ENCODE measurements around the gene RNF217.
A peak's percentile ranks its signal among the peaks of the same experiment; 100 is the strongest.
"Not testable (repeated sequence)": the region's sequence is repeated elsewhere in the genome, so short reads cannot be mapped to it uniquely, and the experiment has no call there.

The RNF217 gene

DNA sequence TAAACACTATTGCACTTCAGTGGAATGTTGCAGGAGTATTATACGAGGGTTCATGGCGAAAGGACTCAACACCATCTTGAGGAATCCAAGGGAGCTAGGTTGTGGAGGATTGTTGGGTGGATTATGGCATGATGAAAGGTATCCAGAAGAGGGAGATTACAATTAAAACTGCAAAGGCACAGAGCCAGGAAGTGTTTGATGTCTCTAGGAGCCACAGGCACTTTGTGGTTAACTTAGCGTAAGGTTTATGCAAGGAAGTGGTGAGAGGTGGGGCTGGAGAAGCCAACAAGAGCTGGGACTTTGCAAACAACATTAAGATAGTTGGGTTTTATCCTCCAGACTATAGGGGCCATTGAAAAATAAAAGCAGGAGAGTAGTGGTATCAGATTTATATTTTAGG, 104.7 kb downstream of the RNF217 start:
- Histone ChIP-seq H3K4me1 (ENCODE audit: control insufficient read depth, insufficient read depth, low read length) (no peaks in the 10 kb centered on the region), H3K9ac (ENCODE audit: low read length) (no peak overlapping the region), H3K27me3 (replicated peaks; ENCODE audit: control insufficient read depth, insufficient read depth, low read length) (no peaks in the 10 kb centered on the region), H3K4me3 (ENCODE audit: low read length) (no peak overlapping the region), H3K36me3 (ENCODE audit: control insufficient read depth, insufficient read depth, low read length, severe bottlenecking) (peaks cover 19% of the 10 kb centered on the region), H3K9me3 (ENCODE audit: control insufficient read depth, low read length) (no peaks in the 10 kb centered on the region)
- DNase-seq (ENCODE audit: low read depth), result no peak

DNA sequence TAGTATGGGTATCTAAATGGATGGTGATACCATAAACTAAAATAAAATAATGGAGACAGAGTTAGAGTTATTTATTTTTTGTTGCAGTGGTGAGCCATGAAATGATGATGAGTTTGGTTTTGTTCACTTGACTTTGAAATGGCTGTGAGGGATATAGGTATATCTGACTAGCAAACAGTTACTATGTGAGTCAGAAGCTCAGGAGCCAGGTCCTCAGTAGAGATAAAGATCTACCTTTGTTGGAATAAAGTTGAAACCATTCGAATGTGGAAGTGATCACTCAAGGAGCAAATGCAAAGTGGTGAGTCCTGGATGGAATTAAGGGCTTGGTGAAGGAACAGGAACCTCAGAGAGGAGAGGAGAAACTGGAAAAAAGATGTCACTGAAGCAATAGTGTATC, 105.3 kb downstream of the RNF217 start:
- no peak for DNase-seq (ENCODE audit: low read depth)
- Histone ChIP-seq H3K4me1 (ENCODE audit: control insufficient read depth, insufficient read depth, low read length) (no peaks in the 10 kb centered on the region), H3K4me3 (ENCODE audit: low read length) (no peak overlapping the region), H3K9ac (ENCODE audit: low read length) (no peak overlapping the region), H3K27me3 (replicated peaks; ENCODE audit: control insufficient read depth, insufficient read depth, low read length) (no peaks in the 10 kb centered on the region), H3K36me3 (ENCODE audit: control insufficient read depth, insufficient read depth, low read length, severe bottlenecking) (peaks cover 19% of the 10 kb centered on the region), H3K9me3 (ENCODE audit: control insufficient read depth, low read length) (no peaks in the 10 kb centered on the region)

DNA sequence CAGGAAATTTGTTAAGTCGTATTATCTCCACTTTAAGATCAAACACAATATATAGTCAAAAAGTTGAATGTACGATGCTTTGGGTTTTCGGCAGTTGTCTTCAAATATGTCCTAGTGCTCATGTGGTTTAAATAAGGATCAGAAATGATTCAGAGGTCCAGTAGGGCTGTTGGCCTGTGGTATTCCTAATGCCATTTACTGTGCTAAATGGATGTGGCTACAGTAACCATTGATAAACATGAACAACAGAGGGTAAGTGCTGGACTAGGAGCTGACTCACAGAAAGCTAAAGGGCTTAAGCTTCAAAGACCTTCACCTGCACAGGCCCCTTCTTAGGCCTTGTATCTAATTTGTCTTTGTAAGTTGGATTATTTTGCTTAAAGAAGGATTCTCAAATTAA, 110.8 kb downstream of the RNF217 start:
- Histone ChIP-seq H3K27me3 (replicated peaks; ENCODE audit: control insufficient read depth, insufficient read depth, low read length) (no peaks in the 10 kb centered on the region), H3K4me3 (ENCODE audit: low read length) (no peak overlapping the region), H3K4me1 (ENCODE audit: control insufficient read depth, insufficient read depth, low read length) (no peaks in the 10 kb centered on the region), H3K36me3 (ENCODE audit: control insufficient read depth, insufficient read depth, low read length, severe bottlenecking) (peaks cover 29% of the 10 kb centered on the region), H3K9ac (ENCODE audit: low read length) (no peak overlapping the region), H3K9me3 (ENCODE audit: control insufficient read depth, low read length) (no peaks in the 10 kb centered on the region)
- no peak for DNase-seq (ENCODE audit: low read depth)

DNA sequence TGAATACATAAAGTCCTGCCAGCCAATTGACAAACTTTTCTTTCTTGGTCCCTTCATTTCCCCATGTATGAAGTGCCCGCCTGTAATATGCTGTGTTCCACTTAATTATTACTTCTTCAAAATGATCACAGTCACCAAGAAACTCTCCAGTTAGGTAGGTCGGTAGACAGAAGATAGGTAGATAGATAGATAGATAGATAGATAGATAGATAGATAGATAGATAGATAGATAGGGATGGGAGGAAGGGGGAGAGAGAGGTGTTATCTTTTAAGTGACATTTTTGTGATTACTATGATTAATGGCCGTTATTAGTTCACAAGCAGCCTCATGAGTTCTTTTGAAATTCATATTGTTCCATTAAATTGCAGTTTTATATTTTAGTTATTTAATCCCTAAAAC, 111.9 kb downstream of the RNF217 start:
- Histone ChIP-seq H3K4me3 (ENCODE audit: low read length) (no peak overlapping the region), H3K27me3 (replicated peaks; ENCODE audit: control insufficient read depth, insufficient read depth, low read length) (no peaks in the 10 kb centered on the region), H3K9me3 (ENCODE audit: control insufficient read depth, low read length) (no peaks in the 10 kb centered on the region), H3K4me1 (ENCODE audit: control insufficient read depth, insufficient read depth, low read length) (no peaks in the 10 kb centered on the region), H3K9ac (ENCODE audit: low read length) (no peak overlapping the region), H3K36me3 (ENCODE audit: control insufficient read depth, insufficient read depth, low read length, severe bottlenecking) (peaks cover 35% of the 10 kb centered on the region)
- no peak for DNase-seq (ENCODE audit: low read depth)

DNA sequence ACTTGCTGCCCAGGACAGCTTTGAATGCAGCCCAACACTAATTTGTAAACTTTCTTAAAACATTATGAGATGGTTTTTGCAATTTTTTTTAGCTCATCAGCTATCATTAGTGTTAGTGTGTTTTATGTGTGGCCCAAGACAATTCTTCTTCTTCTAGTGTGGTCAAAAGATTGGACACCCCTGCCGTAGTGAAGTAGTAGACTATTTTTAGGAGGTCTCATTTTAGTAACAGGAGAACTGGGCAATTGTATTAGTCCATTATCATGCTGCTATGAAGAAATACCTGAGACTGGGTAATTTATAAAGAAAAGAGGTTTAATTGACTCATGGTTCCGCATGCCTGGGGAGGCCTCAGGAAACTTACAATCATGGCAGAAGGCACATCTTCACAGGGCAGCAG, 112.8 kb downstream of the RNF217 start:
- not testable (repeated sequence) for H3K27me3 ChIP-seq (replicated peaks; ENCODE audit: control insufficient read depth, insufficient read depth, low read length); H3K9me3 ChIP-seq (ENCODE audit: control insufficient read depth, low read length); H3K9ac ChIP-seq (ENCODE audit: low read length); H3K4me1 ChIP-seq (ENCODE audit: control insufficient read depth, insufficient read depth, low read length); H3K4me3 ChIP-seq (ENCODE audit: low read length); DNase-seq (ENCODE audit: low read depth)
- peaks cover 31% of the 10 kb centered on the region for H3K36me3 ChIP-seq (ENCODE audit: control insufficient read depth, insufficient read depth, low read length, severe bottlenecking)

DNA sequence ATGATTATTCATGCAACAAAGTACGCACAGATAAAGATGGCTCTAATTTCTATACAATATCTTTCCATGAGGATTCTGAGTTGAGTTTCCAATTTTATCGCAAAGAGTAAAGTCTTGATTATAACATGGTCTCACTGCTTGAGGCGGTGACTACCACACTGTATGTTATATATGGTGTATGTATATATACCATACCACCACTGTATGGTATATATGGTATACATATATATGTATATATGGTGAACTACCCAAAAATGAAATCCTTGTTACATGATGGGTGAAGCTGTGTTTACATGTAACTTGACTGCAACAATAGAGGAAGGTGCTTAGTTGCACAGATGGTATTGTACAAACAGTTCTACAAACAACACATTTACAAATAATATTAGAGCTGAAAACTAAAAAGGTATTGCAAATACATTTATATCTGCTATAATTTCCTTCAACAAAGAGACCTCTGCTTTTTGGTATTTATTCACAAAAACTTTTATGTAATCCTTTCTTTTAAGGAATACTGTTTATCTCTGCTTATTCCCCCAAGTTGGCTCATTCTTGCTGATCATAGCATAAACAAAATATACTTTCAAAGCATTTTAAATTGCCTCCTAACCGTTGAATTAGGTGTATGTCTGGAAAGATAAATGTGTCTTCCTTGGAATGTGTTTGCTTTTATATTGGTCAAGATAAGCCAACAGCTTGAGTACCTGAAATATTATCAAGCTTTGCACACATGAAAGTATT, 113.7 kb downstream of the RNF217 start:
- no peak overlapping the region for H3K9ac ChIP-seq (ENCODE audit: low read length)

DNA sequence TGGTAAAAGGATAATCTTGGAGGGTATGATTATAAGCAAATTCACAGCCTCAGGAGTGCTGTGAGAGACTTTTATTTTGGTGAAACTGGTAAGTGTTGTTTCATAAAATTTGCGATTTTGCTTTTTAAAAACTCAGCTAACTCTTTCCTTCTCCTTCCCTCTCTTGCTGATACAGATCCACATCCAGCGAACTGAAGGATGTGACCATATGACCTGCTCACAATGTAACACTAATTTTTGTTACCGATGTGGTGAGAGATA, 114.2 kb downstream of the RNF217 start:
- no peaks in the 10 kb centered on the region for H3K27me3 ChIP-seq (replicated peaks; ENCODE audit: control insufficient read depth, insufficient read depth, low read length)
- H3K9ac ChIP-seq (ENCODE audit: low read length), result no peak overlapping the region
- H3K4me1 ChIP-seq (ENCODE audit: control insufficient read depth, insufficient read depth, low read length), result no peaks in the 10 kb centered on the region
- H3K36me3 ChIP-seq (ENCODE audit: control insufficient read depth, insufficient read depth, low read length, severe bottlenecking), result peaks cover 34% of the 10 kb centered on the region
- no peak overlapping the region for H3K4me3 ChIP-seq (ENCODE audit: low read length)
- DNase-seq (ENCODE audit: low read depth), result no peak
- no peaks in the 10 kb centered on the region for H3K9me3 ChIP-seq (ENCODE audit: control insufficient read depth, low read length)

More for the DNA sequence above, 113.7 kb downstream of the RNF217 start:
- peaks cover 31% of the 10 kb centered on the region for H3K36me3 ChIP-seq (ENCODE audit: control insufficient read depth, insufficient read depth, low read length, severe bottlenecking)
- H3K4me1 ChIP-seq (ENCODE audit: control insufficient read depth, insufficient read depth, low read length), result no peaks in the 10 kb centered on the region
- no peaks in the 10 kb centered on the region for H3K27me3 ChIP-seq (replicated peaks; ENCODE audit: control insufficient read depth, insufficient read depth, low read length)
- no peak overlapping the region for H3K4me3 ChIP-seq (ENCODE audit: low read length)
- DNase-seq (ENCODE audit: low read depth), result no peak
- H3K9me3 ChIP-seq (ENCODE audit: control insufficient read depth, low read length), result no peaks in the 10 kb centered on the region

DNA sequence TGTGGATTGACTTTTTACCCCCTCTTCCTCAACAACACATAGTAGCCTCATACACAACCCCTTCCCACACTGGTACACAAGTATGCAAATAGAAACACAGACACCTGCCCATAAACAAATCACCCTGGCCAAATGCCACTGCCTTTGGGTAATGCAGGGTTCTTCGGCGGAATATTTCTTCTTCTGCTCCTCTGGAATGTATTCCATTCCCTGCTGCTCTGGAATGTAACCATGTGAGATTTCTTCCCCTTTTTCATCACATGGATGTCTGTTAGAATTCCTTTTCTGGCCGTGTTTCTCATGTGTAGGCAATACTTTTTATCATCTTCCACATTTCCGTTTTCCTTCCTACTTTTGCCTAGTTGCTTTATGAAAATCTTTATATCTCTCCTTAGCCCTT, 115.2 kb downstream of the RNF217 start:
- DNase-seq (ENCODE audit: low read depth), result peak; percentile 27
- H3K27me3 ChIP-seq (replicated peaks; ENCODE audit: control insufficient read depth, insufficient read depth, low read length), result no peaks in the 10 kb centered on the region
- peaks cover 41% of the 10 kb centered on the region for H3K36me3 ChIP-seq (ENCODE audit: control insufficient read depth, insufficient read depth, low read length, severe bottlenecking)
- no peak overlapping the region for H3K9ac ChIP-seq (ENCODE audit: low read length)
- H3K4me3 ChIP-seq (ENCODE audit: low read length), result no peak overlapping the region
- H3K9me3 ChIP-seq (ENCODE audit: control insufficient read depth, low read length), result no peaks in the 10 kb centered on the region
- H3K4me1 ChIP-seq (ENCODE audit: control insufficient read depth, insufficient read depth, low read length), result no peaks in the 10 kb centered on the region

DNA sequence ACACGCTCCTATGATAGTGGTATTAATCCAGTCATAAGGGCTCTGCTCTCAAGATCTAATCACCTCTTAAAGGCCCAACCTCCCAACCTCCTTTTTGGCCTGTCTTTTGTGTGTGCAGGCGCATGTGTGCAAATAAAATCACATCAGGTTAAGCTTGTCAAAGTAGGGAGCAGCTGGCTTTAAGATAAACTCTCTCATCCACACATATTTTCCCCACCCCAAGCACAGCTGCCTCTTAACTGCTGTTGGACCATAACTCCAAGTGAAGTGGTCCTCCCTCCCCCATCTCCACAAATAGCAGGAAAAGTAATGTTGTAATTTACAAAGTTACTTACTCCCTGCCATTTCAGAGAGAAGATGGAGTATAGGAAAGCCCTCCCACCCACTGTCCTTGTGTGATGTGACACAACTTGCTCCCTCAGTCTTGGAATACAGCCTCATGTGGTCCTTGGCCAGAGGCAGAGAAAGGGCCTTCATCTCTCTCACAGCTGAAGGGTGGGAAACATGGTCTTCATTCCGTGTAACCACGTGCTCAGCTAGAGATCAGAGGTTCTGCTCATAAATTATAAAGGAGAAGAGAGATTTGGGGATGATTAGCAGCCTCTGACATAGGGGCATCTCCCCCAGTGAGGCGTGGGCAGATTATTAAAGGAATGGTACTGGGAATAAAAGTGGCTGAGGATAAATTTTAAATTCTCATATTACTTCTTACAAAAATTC, 116.5 kb downstream of the RNF217 start:
- H3K4me3 ChIP-seq (ENCODE audit: low read length), result no peak overlapping the region
- H3K4me1 ChIP-seq (ENCODE audit: control insufficient read depth, insufficient read depth, low read length), result no peaks in the 10 kb centered on the region
- no peaks in the 10 kb centered on the region for H3K27me3 ChIP-seq (replicated peaks; ENCODE audit: control insufficient read depth, insufficient read depth, low read length)
- no peak overlapping the region for H3K9ac ChIP-seq (ENCODE audit: low read length)
- H3K36me3 ChIP-seq (ENCODE audit: control insufficient read depth, insufficient read depth, low read length, severe bottlenecking), result peaks cover 48% of the 10 kb centered on the region
- no peaks in the 10 kb centered on the region for H3K9me3 ChIP-seq (ENCODE audit: control insufficient read depth, low read length)
- DNase-seq (ENCODE audit: low read depth), result no peak

DNA sequence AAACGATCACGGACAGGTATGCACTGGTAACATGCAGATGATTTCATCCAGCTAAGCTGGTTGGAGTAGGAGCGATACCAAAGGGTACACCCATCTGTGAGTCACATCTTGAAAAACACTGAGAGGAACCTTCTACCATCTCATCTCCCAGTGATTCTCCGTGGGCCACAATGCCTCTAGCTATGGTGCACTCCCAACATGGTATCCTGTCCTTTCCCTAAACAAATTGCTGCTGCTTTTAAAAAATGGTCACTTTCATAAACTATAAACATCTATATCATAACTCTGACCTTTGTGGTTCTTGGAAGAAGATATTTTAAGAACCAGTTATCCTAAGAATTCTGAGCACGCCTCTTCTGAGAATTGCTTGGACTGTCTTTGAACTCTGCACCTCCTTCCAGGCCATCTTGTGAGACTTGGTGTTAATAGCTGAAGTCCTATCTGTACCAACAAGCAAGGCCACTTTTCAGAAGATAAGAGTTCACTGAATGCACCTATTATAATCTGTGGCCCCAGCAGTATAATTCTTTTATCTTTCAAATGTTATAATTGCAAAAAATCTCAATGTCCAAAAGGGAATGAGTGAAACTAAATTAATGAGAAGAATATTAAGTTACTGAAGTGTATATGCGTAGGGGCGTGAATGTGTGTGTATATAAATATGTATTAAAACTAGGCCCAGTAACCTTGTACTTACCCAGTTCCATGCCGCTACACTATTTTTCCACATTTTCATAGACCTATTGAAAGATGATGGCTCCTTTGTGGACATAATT, 120.9 kb downstream of the RNF217 start:
- Histone ChIP-seq H3K4me3 (ENCODE audit: low read length) (no peak overlapping the region), H3K36me3 (ENCODE audit: control insufficient read depth, insufficient read depth, low read length, severe bottlenecking) (peaks cover 41% of the 10 kb centered on the region), H3K27me3 (replicated peaks; ENCODE audit: control insufficient read depth, insufficient read depth, low read length) (no peaks in the 10 kb centered on the region), H3K9ac (ENCODE audit: low read length) (no peak overlapping the region), H3K9me3 (ENCODE audit: control insufficient read depth, low read length) (no peaks in the 10 kb centered on the region), H3K4me1 (ENCODE audit: control insufficient read depth, insufficient read depth, low read length) (no peaks in the 10 kb centered on the region)
- DNase-seq (ENCODE audit: low read depth), result no peak

DNA sequence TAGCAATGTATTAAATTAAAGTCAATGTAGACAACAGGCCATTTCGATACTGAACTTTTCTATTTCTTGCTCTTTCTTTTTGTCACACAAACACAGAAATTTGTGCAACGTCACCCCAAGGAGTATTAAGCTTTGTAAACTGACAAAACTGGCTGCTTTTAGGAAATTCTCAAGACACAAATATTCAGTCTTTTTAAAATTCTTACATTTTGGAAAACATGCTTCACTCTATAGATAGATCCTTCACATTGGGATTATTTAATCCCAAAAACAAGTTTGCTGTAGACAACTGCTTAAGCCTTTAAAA, 121.4 kb downstream of the RNF217 start:
- no peak for DNase-seq (ENCODE audit: low read depth)
- Histone ChIP-seq H3K4me3 (ENCODE audit: low read length) (no peak overlapping the region), H3K9ac (ENCODE audit: low read length) (no peak overlapping the region), H3K36me3 (ENCODE audit: control insufficient read depth, insufficient read depth, low read length, severe bottlenecking) (peaks cover 36% of the 10 kb centered on the region), H3K4me1 (ENCODE audit: control insufficient read depth, insufficient read depth, low read length) (no peaks in the 10 kb centered on the region), H3K27me3 (replicated peaks; ENCODE audit: control insufficient read depth, insufficient read depth, low read length) (no peaks in the 10 kb centered on the region), H3K9me3 (ENCODE audit: control insufficient read depth, low read length) (no peaks in the 10 kb centered on the region)
